ENCODE results near the gene NAB1.
"Not testable (repeated sequence)": the region's sequence is repeated elsewhere in the genome, so short reads cannot be mapped to it uniquely, and the experiment has no call there.

NAB1 gene, protein sequence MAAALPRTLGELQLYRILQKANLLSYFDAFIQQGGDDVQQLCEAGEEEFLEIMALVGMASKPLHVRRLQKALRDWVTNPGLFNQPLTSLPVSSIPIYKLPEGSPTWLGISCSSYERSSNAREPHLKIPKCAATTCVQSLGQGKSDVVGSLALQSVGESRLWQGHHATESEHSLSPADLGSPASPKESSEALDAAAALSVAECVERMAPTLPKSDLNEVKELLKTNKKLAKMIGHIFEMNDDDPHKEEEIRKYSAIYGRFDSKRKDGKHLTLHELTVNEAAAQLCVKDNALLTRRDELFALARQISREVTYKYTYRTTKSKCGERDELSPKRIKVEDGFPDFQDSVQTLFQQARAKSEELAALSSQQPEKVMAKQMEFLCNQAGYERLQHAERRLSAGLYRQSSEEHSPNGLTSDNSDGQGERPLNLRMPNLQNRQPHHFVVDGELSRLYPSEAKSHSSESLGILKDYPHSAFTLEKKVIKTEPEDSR

DNA sequence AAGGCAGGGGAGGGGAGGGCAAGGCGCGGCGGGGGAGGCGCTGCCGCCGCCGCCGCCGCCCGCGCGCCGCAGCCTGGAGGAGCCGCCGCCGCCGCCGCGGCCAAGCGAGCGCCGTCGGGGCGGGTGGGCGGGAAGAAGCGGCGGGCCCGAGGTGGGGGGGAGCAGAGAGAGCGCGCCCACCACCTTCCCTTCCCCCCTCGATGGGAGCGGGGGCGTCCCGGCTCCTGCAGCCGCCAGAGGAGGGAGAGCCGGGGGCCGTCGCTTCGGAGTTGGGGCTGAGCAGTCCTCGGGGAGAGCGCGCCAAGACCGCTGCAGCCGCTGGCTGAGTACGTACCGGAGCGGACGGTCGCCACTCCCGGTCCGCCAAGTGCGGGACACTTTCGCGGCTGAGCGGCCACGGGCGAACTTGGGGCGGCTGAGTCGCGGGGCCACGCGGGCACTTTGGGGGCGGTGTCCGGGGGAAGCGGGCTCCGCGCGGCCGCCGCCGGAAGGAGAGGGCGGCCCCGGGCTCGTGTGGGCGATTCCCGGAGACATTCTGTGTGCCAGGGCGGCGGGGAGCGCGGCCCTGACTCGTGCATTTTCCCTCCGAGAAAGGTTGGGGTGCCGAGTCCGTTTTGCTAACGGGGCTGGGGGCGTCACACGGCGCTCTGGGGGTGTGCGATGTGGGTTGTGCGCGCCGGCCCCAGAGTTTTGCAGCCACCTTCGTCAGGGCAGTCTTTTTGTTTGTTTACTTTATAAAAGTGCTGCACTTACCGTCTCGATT is at the start of gene NAB1:
NAB1 (plus strand) TSS at position 49 of the 763 bp plus-strand sequence. CDS start 10,094 bp downstream, outside the sequence.
- peak in 42 of 56 donors; percentile 31 to 83 (median 70) for DNase-seq

DNA sequence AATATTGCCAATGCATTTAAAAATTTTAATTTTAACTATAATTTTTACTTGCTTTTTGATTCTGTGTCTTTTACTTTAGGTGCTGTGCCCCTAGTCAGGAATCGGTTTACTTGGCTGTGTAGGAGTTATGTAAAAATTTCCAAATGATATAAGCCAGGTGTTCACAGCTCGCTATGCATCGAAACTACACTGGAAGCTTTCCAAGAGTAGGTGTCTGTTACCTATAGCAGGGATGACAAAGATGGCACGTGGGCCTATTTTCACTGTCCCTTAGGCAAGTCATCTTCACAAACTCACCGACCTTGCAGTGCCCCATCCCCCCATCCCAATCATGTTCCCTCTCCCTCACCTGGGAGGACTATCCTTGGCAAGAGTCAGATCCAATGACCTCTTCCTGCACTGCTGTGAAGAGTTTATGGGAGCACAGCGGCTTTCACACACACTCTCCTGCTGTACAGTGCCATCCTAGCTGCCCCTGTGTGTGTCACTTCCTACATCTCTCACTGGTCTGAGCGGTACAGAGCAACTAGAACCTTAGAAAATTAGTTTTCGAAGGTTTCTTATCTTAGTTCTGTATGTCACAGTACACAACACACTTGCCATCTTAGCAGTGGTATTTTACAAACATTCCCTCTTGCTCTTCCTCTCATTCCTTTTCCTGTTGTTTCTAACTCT is 49.2 kb upstream of the NAB1 start:
- DNase-seq = no peak

- DNase-seq = no peak
Observed at GRCh38 chr2:190600293-190601103, 48.4 kb upstream of the NAB1 start.

- DNase-seq = peak in 47 of 56 donors; percentile 4 to 81 (median 52)
Observed at GRCh38 chr2:190603374-190603773, 45.5 kb upstream of the NAB1 start.

DNA sequence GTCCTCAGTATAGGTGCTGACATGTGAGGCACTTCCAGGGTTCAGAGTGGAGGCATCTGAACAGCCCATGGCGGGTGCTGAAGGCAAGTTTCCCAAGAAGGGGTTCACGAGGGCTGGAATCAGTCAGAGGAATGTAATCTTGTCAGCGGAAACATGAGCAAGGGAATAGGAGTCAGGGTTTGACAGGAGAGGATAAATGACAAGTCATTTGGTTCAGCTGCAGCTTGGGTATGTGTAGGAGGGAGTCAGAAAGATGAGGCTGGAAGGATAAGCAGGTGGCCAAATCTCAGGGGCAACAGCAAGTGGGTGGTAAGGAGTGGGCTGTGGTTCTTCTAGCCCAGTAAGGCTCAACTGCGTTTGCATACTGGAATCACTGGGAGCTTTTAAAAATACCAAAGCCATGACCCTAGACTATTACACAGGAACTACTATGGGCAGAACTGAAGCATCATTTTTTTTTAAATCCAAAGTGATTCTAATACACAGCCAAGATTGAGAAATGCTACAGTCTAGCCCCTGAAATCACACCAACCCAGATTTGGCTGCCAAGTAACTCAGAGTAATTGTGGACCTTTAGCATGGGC is 41.8 kb upstream of the NAB1 start:
- no peak for DNase-seq

- DNase-seq = peak in 2 of 56 donors; percentile 6 to 7
Observed at GRCh38 chr2:190607657-190608357, 41.1 kb upstream of the NAB1 start.

GRCh38 chr2:190608863-190609262 is 40.0 kb upstream of the NAB1 start:
- DNase-seq = not testable (repeated sequence)

DNA sequence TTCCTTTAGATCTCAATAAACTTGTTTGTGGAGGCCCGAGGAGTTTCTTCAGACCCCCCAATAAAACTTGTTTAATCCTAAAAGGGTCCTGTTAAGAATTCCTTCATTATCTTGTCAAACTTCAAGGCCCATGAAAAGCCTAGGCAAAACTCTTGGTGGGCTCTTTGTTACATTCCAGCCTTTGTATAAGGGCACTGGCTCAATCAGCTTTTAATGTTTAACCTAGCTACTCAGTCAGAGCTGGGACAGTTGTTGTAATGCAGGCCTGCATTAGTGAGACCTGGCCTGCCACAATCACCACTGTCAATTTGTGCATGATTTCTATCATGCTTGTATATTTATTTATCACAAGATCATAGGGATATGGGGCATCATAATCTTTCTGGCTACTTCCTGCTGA is 39.5 kb upstream of the NAB1 start:
- not testable (repeated sequence) for DNase-seq

- not testable (repeated sequence) for DNase-seq
Observed at GRCh38 chr2:190610528-190610927, 38.4 kb upstream of the NAB1 start.

GRCh38 chr2:190615555-190616200 is 33.2 kb upstream of the NAB1 start:
- no peak for DNase-seq

DNA sequence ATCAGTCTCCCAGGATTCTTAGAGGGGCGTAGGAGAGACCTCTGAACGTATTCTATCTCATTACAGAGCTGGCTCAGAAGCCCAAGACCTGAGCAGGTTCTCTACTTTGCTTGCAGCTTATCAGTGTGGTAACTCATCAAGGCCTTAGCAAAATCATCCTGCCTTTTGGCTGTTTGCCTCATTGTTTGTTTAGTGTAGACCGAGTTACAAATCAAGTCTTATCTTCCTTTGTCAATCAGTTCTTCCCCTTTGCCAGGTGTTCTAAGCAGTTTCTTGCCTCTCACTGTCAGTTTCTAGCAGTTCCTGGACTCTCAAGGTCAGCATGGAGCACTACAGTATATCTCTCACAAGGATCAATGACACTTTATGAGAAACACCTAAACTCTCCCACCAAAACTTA is 30.9 kb upstream of the NAB1 start:
- no peak for DNase-seq

GRCh38 chr2:190625691-190626090 is 23.2 kb upstream of the NAB1 start:
- no peak for DNase-seq

GRCh38 chr2:190626641-190627210 is 22.2 kb upstream of the NAB1 start:
- DNase-seq = no peak

GRCh38 chr2:190627448-190628412 is 21.2 kb upstream of the NAB1 start:
- DNase-seq = peak in 36 of 56 donors; percentile 7 to 65 (median 37)

GRCh38 chr2:190628591-190629319 is 20.1 kb upstream of the NAB1 start:
- no peak for DNase-seq

GRCh38 chr2:190634381-190634780 is 14.5 kb upstream of the NAB1 start:
- DNase-seq = no peak

- DNase-seq = no peak
Observed at GRCh38 chr2:190635781-190636180, 13.1 kb upstream of the NAB1 start.
